Stimulated activated CD4-positive, alpha-beta T cell treated with anti-CD3 and anti-CD28 coated beads, Interleukin-4, amount 100 ng/mL, for 24 hours (primary cell): ENCODE data around the gene SOWAHA.
"Not testable (repeated sequence)": the region's sequence is repeated elsewhere in the genome, so short reads cannot be mapped to it uniquely, and the experiment has no call there.

Experiments
- DNase-seq: peaks from one replicate; pipeline ENCODE4 v3.0.0-alpha.2; 2020

Gene SOWAHA

DNA sequence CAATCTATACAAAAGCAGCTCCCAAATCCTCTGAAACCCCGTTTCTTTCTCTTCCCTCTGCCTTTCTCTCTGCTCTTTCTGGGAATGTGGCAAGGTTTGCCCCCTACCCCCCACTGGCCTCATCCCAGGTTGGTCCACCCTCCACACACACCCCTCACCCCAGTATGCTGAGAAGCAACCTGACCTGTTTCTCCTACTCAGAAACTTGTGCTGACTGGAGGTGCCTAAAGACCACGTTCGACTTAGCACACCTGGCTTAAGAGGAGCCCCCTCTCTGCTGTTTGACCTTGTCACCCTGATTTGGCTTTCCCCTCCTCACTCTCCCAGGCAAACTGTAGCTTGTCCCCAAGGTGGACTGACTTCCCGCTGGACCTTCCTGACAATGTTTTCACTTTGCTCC, 35.0 kb upstream of the SOWAHA start:
- no peak for DNase-seq

DNA sequence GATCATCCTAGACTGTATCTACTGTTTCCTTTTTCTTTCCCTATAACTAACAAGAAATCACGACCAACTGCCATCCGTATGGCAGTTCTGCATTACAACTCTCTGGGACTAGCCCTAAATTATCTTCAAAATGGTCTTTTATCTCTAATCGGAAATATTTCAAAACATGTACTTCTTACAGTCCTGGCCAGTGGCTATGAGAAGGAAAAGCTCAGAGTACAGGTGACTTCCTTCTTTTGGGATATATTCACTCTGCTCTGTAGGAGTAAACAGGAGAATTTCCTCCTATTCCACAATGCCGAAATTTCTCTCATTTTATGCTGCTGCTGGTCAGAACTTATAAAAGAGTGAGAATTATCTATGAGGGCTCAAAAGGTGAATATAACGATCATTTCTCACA, 34.2 kb upstream of the SOWAHA start:
- no peak for DNase-seq

DNA sequence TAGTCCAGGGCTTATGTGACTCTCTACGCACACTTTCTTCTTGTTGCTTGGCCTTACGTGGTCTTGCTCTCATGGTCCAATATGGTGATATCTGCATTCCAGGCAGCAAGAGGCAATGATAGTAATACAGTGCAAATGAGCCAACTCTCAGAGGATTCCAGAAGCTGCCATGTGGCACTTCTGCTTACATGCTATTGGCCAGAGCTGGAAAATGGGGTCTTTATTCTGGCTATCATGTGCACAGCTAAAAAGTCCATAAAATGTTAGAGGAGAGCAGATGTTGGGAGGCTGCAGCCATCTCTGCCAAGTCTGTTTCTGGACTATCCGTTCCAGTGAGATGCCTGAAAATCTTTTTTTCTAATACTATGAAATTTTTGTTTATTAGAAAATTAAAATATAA, 33.1 kb upstream of the SOWAHA start:
- DNase-seq: no peak

- no peak for DNase-seq
Measured at GRCh38 chr5:132780577-132780976, 32.5 kb upstream of the SOWAHA start.

- DNase-seq: no peak
Measured at GRCh38 chr5:132781029-132781428, 32.1 kb upstream of the SOWAHA start.

DNA sequence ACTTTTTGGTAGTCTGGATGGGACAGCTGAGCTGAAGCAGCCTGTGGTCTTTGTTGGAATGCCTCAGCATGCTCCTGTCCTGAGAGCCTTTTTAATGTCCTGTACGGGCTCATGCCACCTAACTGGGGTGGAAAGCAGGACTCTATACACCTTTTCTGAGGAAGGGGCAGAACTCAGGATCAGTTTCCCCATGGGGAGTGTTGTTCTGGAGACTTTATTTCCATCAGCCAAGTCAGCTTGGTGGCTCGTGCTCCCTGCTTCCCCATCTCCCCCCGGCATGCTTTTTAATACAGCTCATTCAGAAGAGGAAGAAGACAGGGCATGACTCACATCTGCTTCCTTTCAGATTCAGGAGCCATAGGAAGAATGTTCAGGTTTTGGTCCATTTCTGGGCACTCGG, 31.0 kb upstream of the SOWAHA start:
- no peak for DNase-seq

- no peak for DNase-seq
Measured at GRCh38 chr5:132785365-132785764, 27.7 kb upstream of the SOWAHA start.

GRCh38 chr5:132785864-132786263, 27.2 kb upstream of the SOWAHA start:
- no peak for DNase-seq

GRCh38 chr5:132787076-132787475, 26.0 kb upstream of the SOWAHA start:
- no peak for DNase-seq

- no peak for DNase-seq
Measured at GRCh38 chr5:132788508-132788907, 24.6 kb upstream of the SOWAHA start.

GRCh38 chr5:132788990-132789886, 23.9 kb upstream of the SOWAHA start:
- no peak for DNase-seq

DNA sequence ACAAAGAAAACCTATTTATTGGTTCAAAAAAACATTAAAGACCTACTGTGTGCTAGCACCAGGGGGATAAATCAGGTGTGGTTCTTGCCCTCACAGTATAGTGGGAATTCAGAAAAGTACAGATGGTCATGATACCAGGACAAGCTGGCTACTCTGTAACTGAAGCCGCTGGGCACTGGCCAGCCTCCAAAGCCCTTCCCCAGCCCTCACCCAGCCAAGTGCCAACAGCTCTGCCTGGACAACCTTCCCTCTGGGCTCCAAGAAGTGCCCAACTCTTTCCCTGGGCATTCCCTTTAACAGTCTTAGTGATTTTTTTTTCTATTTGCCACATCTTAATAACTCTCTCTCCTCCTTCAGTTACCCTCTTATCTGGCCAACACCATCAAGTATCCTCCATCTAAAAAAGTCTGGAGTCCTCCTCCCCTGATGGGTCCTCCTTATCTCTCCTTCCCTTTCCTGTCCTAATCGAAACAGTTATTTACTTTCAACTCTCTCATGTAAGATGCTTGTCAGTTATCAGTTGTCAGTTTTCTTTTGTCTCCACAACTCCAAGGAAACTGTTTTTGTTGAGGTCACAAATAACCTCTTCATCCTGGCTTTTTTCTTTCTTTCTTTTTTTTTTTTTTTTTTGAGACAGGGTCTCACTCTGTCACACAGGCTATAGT, 22.8 kb upstream of the SOWAHA start:
- DNase-seq: no peak

GRCh38 chr5:132791026-132791425, 22.1 kb upstream of the SOWAHA start:
- no peak for DNase-seq

GRCh38 chr5:132797651-132798050, 15.5 kb upstream of the SOWAHA start:
- no peak for DNase-seq

GRCh38 chr5:132799392-132799791, 13.7 kb upstream of the SOWAHA start:
- DNase-seq: no peak

- no peak for DNase-seq
Measured at GRCh38 chr5:132800545-132800944, 12.6 kb upstream of the SOWAHA start.

DNA sequence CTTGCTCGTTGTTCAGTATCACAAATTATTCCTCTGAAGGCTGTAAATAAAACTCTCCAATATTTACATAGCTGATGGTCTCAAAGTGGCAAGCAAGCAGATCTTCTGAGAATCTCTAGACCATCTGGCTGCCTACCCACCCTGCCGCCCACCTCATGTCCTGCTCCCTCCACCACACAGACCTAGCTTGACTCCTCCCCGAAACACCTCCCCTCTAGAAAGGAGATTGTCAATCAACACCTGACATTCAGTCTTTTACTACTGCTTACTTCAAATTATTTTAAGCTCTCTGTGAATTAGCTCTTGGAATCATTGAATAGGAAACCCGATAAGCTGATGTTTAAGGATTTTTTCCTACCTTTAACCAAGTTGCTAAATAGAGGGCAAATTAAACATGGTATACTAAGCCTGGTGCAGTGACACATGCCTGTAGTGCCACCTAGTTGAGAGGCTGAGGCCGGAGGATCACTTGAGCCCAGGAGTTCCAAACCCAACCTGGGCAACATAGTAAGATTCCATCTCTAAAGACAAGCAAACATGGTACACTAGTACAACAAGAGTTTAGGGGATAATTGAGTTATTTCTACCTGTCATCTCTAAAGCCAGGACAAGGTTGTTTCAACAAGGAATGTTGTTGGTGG, 10.9 kb upstream of the SOWAHA start:
- no peak for DNase-seq

DNA sequence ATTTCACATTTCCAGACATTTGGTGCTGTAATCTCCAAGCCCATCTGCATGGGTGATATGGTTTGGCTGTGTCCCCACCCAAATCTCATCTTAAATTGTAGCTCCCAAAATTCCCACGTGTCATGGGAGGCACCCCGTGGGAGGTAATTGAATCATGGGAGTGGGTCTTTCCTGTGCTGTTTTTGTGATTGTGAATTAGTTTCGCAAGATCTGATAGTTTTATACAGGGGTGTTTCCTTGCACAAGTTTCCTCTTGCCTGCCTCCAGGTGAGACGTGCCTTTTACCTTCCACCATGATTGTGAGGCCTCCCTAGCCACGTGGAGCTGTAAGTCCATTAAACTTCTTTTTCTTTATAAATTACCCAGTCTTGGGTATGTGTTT, 10.4 kb upstream of the SOWAHA start:
- DNase-seq: not testable (repeated sequence)

DNA sequence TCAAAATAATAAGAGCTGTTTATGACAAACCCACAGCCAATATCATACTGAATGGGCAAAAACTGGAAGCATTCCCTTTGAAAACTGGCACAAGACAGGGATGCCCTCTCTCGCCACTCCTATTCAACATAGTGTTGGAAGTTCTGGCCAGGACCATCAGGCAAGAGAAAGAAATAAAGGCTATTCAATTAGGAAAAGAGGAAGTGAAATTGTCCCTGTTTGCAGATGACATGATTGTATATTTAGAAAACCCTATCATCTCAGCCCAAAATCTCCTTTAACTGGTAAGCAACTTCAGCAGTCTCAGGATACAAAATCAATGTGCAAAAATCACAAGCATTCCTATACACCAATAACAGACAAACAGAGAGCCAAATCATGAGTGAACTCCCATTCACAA, 8.9 kb upstream of the SOWAHA start:
- DNase-seq: not testable (repeated sequence)

GRCh38 chr5:132805872-132806271, 7.2 kb upstream of the SOWAHA start:
- not testable (repeated sequence) for DNase-seq

DNA sequence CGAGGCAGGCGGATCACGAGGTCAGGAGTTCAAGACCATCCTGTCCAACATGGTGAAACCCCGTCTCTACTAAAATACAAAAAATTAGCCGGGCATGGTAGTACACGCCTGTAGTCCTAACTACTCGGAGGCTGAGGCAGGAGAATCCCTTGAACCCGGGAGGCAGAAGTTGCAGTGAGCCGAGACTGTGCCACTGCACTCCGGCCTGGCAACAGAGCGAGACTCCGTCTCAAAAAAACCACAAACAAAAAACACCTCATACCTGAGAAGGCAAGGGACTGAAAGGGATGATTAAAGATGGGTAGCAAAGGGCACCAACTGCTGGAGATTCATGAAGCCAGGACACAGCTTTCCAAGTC, 6.3 kb upstream of the SOWAHA start:
- DNase-seq: not testable (repeated sequence)

DNA sequence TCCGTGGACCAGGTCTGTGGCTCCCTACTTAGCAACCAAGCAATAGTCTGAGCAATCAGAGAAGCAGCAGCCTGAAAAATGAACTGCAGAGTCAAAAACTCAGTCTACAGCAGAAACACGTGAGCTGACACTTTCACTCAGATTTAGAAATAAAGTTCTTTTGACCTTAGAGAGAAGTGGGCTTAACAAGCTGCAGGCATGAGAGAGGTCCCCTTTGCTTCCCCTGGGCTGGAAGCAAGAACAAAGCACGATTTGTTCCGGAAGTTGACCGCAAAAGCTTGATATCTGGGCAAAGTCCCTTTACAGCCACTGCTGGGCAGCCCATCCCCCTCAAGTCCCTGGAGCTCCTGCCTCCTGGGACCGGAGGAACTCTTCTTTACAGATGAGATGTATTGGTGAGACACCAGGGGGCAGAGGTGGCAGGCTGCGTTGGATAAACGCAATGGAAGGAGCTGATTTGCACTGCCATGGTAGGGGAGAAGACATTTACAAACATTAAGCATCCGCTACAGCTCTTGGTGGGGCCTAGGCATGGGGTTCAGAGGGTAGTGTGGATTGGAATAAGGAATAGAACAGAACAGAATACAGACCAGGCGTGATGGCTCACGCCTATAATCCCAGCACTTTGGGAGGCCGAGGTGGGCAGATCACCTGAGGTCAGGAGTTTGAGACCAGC, 5.8 kb upstream of the SOWAHA start:
- no peak for DNase-seq

- no peak for DNase-seq
Measured at GRCh38 chr5:132808448-132808847, 4.7 kb upstream of the SOWAHA start.
